Left lobe of liver (tissue), 2 donors: Measurements from ENCODE around the gene UTP25. TPM values are rescaled to one million over a fixed set of nuclear protein-coding genes. Genes with fewer than 3 reads are reported as not detected.
"Not testable (repeated sequence)": the region's sequence is repeated elsewhere in the genome, so short reads cannot be mapped to it uniquely, and the experiment has no call there.

ENCODE experiments used
- ATAC-seq: fragments of 200-7000 bp; cut with Tn5 transposase; one replicate; pipeline ENCODE4 v1.9.1; 2020; ENCODE audit warnings: mild to moderate bottlenecking, moderate library complexity
- DNase-seq: peaks from one replicate; pipeline ENCODE4 v3.0.0-alpha.2; 2020; ENCODE audit warnings: low spot score
- total RNA-seq: library from RNA; stranded (reverse); gene quantifications from one replicate; pipeline ENCODE4 v1.2.1, GENCODE V29; 2021
- donor health status: DM: no; HTN: no; CAD: no; lungs with moderate emphysema.
- donor health status: DM: no; HTN: yes; CAD: no.

Gene UTP25
- total RNA-seq, result 3.7 TPM

GRCh38 chr1:209827384-209828262 is at the start of gene UTP25:
Gene UTP25, plus strand, starts transcription at chr1:209827972. Its CDS starts 92 bp downstream, at chr1:209828064.
- ATAC-seq (peak; percentile 98), DNase-seq (peak; percentile 94)

GRCh38 chr1:209778102-209778501 is 49.7 kb upstream of the UTP25 start:
- ATAC-seq, result no peak
- no peak for DNase-seq

DNA sequence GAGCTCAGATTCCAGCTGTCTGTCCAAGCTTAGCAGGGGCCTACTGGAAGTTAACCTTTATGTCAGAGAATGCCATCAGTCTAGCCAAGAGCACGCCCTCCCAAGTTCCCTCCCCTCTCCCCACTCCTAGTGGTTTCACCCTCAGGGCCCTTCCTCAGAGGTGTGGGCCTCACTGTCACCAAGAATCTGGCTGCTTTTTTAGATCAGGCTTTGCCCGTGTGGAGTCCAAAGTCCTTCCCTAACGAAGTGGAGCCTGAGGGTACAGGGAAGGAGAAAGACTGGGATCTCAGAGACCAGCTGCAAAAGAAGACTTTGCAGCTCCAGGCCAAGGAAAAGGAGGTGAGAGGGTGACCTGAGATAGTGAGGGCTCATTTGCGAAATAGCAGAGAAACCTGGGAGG is 47.5 kb upstream of the UTP25 start:
- DNase-seq (no peak), ATAC-seq (peak; percentile 14)

DNA sequence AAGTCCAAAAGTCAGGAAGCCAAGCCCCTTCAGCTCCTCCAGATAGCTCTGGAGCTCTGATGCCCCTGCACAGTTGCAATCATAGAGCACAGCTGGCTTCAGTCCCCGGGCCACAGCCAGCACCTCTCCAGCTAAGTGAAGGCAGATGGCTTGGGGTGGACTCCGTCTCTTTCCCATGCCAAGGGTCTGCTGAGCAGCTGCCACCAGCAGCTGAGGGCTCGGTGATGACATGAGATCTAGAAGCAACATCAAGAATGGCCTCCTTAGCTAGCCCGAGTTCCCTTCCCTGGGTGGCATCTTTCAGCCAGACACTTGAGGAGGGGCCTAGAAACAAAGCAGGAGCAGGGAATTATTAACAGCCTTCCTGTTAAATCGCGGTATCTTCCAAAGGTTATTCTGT is 44.4 kb upstream of the UTP25 start:
- DNase-seq (no peak), ATAC-seq (no peak)

- DNase-seq (peak; percentile 99), ATAC-seq (peak; percentile 92)
Measured at GRCh38 chr1:209784265-209785169, 43.3 kb upstream of the UTP25 start, which contains the start of gene C1orf74. Gene C1orf74, minus strand, starts transcription at chr1:209784559. Its CDS starts 925 bp downstream, at chr1:209783634.

DNA sequence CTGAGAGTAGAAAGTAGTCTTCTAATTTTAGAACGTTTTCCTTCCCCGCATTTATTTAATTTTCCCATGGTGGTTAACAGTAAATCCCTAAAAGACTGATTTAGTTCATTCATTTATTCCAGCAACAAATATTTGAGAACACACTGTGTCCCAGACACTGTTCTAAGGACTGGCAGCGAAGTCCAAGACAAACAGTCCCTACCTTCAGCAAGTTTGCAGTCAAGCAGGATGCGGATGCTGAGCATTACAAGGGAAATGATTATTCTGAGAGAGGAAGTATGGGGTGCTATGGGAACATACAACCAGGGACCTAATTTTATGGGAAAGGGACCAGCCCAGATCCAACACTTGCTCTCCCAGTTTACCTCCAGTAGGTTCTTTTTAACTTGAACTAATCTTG is 42.2 kb upstream of the UTP25 start:
- DNase-seq, result no peak
- ATAC-seq, result no peak

- DNase-seq, result no peak
- ATAC-seq, result no peak
Measured at GRCh38 chr1:209786146-209786545, 41.6 kb upstream of the UTP25 start.

DNA sequence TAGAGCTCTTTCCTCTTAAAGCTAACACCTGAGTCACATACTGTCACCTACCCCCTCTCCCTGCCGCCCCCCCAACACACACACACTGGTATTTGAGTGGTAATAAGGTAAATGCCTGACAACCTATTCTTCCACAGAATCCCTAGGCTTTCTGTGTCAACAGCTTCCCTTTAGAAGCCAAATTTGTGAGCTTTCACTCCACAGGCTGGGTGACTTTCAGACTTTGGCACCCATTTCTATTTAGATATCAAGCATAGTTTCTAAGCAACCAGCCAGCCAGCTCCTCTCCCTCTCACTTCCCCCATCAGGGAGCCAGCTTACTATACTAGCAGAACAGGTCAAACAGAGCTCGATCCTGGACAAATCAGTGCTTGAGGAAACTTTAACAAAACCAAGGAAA is 40.2 kb upstream of the UTP25 start:
- peak; percentile 77 for DNase-seq
- peak; percentile 77 for ATAC-seq

DNA sequence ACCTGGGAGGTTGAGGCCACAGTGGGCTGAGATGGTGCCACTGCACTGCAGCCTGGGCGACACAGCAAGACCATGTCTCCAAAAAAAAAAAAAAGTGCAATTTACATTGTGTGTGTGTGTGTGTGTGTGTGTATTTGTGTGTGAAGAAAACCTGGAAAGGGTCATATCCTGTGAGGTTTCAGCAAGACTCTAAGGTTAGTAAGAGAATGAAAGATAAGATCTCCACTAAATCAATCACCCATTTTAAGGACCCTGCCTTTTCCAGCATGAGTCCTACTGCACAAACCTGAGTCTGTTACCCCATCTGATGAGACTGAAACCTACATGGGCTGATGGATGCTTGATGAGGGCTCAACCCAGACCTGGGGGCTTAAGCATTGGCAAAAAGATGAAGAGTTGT is 38.5 kb upstream of the UTP25 start:
- ATAC-seq (no peak), DNase-seq (no peak)

DNA sequence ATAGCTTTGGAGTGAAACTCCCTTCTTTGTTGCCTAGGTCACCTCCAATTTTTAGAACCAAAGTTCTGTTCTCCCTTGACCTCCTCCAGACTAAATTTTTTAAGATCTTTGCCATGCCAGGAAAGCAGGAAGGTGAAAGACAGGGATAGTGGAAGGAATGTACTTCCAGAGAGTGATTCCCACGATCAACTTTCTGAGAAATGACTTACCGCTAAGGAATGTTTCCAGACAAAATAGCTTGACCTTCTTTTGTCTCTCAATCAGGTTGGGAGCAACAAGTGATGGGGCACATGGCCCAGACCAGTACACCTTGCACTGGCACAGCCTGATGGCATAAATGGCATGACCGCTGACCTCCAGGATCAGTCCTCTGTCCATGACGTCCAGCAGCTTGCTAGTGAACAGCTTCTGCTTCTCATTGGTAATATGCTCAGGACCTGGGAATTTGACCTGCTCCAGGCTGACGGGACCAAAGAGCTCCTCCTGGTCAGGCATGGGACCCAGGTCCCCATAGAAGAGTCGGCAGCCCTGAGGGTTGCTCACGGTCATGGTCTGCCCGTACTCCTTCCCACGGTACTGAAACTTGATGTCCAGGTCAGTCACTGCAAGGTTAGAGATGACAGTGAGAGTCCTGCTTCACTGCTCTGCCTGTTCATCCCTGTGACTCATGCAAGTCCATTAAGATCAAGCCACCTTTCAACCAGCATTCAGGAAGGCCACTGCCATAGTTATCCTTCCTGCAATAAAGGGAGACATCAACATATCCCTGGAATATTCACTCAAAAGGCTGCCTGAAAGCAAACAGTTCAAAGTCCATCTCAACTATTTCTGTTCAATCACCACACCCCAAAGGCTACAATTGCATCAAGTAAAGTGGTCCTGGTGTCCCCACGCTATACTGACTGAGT is 37.2 kb upstream of the UTP25 start:
- DNase-seq (no peak), ATAC-seq (peak; percentile 58)

DNA sequence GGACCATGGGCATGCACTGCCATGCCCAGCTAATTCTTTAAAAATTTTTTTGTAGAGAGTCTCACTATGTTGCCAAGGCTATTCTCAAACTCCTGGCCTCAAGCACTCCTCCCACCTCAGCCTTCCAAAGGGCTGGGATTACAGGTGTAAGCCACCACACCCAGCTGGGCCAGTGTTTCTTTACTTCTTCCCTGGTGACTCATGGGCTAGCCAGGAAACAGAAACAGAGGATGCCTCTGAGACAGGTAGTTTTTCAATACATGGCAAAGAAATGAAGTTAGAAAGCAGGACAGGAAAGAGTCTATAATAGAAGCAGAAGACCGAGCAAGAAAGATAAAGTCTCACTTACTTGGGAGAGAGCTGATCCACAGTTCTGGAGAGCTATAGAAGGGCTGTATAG is 35.9 kb upstream of the UTP25 start:
- ATAC-seq (no peak), DNase-seq (no peak)

DNA sequence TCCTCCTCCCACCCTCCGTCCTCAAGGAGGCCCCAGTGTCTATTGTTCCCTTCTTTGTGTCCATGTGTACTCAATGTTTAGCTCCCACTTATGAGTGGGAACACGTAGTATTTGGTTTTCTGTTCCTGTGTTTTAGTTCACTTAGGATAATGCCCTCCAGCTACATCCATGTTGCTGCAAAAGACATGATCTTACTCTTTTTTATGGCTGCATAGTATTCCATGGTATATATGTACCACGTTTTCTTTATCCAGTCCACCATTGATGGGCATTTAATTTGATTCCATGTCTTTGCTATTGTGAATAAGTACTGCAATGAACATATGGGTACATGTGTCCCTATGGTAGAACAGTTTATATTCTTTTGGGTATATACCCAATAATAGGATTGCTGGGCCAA is 34.1 kb upstream of the UTP25 start:
- not testable (repeated sequence) for DNase-seq, ATAC-seq

DNA sequence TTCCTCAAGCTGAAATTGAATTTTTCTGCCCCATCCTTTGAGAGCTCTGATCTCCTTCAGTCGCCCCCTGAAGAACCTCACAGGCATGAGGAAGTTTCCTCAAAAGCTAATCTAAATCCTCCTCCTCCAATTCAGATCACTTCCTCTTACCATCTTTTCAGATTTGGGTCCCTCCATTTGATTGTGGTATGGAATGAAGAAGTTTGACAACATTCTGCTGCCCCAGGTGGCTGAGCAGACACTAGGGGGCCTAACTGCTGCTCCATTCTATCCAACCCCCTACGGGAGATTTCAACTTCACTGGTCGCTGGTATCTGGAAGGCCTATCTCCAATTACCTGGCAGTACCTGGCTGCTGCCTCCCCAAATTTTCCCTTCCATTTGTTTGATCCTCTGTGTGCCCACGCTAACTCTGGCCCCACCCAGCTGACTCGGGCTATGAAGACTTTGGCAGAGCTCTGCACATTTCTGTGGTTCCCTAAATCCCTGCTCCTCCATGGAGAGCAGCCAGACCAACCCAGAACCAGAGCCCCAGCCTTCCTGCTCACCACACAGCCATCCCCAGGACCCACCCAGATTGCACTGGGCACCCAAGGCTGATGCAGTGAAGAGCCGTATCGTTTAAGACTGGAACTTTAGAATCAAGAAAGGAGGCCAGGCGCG is 29.7 kb upstream of the UTP25 start:
- ATAC-seq, result no peak
- DNase-seq, result no peak

DNA sequence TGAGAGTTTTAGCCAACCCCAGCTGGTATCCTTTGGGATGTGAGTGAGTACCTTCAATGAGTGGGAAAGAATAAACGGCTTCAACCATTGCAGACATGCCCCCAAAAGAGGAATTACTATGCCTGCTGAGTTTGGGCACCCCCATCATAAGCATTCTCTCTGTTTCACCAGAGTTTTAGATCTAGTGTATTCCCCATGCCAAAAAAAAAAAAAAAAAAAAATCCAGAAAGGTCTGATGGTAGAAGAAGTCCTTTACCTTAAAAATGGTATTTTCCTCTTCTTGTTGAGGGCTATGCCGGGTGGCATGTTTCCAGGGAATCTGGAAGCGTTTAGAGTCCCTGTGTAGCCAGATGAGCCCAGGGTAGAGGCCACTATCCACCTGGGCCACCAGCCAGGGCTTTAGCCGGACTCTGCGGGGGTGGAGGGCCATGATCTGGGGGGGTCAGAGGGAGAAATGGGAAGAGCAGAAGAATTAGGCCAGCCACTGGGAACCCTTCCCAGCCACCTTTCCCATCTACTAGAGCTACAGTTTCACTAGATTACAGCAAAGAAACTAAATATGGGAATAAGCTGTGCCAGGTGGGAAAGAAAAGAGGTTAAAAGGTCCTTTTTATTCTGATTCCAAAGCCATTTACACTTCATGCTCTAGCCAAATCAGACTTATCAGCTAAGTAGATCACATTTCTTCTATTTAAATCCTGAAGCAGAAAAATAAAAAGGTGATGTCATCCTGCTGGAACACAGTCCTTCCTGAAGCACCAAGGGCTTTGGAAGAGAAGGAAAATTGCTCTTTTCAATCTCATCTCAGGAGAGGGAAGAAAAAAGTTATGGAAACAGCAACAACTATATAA is 26.6 kb upstream of the UTP25 start:
- ATAC-seq, result peak; percentile 78
- peak; percentile 97 for DNase-seq

DNA sequence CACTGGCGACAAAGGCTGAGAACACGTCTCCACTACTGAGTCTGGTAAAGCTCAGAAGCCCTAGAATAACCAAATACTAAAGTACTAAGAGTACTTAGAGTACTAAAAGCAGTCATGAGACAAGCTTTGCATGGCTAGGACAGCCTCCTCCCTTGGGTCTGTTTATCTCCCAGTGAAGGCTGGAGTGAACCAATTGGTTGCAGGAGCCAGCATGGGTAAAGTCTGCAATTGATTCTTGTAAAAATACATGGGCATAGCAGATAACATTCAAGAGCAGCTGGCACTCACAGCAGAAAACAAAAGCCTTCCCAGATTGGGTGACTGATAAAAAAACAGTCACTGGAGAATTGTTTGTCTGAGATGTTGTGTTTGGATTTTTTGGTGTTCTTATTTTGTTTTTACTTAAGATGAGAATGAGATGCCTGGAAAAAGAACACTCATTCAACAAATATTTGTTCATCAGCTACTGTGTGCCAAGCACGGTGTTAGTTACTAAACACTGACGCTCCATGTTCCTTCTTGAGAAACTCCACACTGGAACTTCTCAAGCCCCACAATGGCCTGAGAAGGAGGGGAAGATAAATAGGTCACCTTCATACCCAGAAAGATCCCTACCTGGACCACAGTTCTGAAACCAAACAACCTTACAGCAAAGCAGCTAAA is 25.5 kb upstream of the UTP25 start:
- ATAC-seq (peak; percentile 65), DNase-seq (peak; percentile 76)

- ATAC-seq, result no peak
- DNase-seq, result no peak
Measured at GRCh38 chr1:209802780-209803152, 25.0 kb upstream of the UTP25 start.

DNA sequence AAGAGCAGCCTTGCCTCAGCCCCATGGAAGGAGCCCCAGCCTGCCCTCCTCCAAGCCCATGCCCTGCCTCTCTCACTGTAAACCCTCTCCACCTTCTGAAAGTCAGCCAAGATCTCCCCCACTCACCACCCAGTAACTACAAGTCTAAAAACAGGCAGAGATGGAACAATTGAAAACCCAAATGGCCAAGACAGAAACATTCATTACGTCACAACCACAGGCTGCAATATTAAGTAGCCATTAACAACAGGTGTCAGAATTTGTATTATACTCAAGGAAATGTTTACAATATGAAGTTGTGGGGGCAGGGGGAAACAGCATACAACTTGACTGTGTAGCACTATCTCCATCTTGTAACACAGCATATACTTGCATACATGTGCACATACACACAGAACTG is 24.2 kb upstream of the UTP25 start:
- no peak for DNase-seq
- no peak for ATAC-seq

DNA sequence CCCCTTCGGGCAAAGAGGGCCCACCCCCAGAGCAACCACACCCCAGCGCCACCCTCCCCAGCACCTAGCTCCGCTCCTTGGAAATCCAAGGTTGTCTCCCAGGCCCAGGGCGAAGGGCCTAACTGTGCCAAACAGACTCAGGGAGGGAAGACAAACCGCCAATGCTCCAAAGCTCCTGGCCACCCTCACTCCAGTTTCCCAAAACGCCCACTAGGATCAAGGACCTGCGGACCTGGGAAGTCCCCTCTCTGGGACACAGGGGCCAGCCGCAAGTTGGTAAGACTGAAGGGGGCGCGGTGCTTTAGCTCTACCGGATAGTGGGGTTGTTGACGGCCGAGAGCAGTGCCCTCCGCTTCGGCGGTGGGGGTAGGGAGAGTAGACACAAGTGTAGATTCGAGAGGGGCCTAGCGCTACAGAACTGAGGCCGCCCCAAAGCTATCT is 22.4 kb upstream of the UTP25 start:
- no peak for DNase-seq
- no peak for ATAC-seq
